Esophagus muscularis mucosa (tissue), 3 donors: Measurements from ENCODE around the gene KLHL42.

Source experiments
- CTCF ChIP-seq, 3 experiments: fragments of 200-600 bp in 2 of 3; fragments of 450-650 bp in 1 of 3; sonication (generic) in 2 of 3; IDR thresholded peaks; one replicate each; pipeline ENCODE4 v1.5.1; 2017 to 2019; ENCODE audit warnings: antibody characterized with exemption in 3 of 3, mild to moderate bottlenecking in 2 of 3, moderate library complexity in 1 of 3
- POLR2A ChIP-seq: fragments of 450-650 bp; IDR thresholded peaks from one replicate; pipeline ENCODE4 v1.6.1; 2017; ENCODE audit warnings: antibody characterized with exemption, moderate library complexity, mild to moderate bottlenecking, low read depth
- POLR2AphosphoS5 ChIP-seq, 2 donors: sonication (generic); formaldehyde crosslinking; IDR thresholded peaks; one replicate each; pipeline ENCODE4 v1.6.1; 2017; ENCODE audit warnings: antibody characterized with exemption in 2 of 2

GRCh38 chr12:27772328-27773049 is 7.5 kb upstream of the KLHL42 start:
- TF ChIP-seq POLR2AphosphoS5 (IDR thresholded peaks at IDR 0.05) (no peak), CTCF (IDR thresholded peaks at IDR 0.05) (no peak), POLR2A (no peak)
